H9 (cell line): ENCODE measurements around the gene AVPR2. TPM values are rescaled to one million over a fixed set of nuclear protein-coding genes. Genes with fewer than 3 reads are reported as not detected.

Experiments
- DNase-seq: peaks from one replicate; pipeline ENCODE4 v3.0.0-alpha.2; 2017
- H2AFZ ChIP-seq: one replicate; pipeline ENCODE4 v1.6.1; 2013; ENCODE audit warnings: mild to moderate bottlenecking, low read length, control low read depth, moderate library complexity
- H2AK5ac ChIP-seq: 2 replicates; pipeline ENCODE4 v1.6.1; 2013; ENCODE audit warnings: low read length, control low read depth, mixed read lengths; ENCODE audit not compliant: insufficient read length
- H2BK120ac ChIP-seq: one replicate; pipeline ENCODE4 v1.6.1; 2013; ENCODE audit warnings: low read depth, mild to moderate bottlenecking, low read length, control low read depth, inconsistent platforms; ENCODE audit not compliant: poor library complexity, severe bottlenecking
- H2BK12ac ChIP-seq: 2 replicates; pipeline ENCODE4 v1.6.1; 2013; ENCODE audit warnings: low read length, control low read depth, mixed read lengths, low read depth; ENCODE audit not compliant: insufficient read length
- H2BK15ac ChIP-seq: 2 replicates; pipeline ENCODE4 v1.6.1; 2013; ENCODE audit warnings: low read depth, low read length, control low read depth
- H2BK20ac ChIP-seq: one replicate; pipeline ENCODE4 v1.6.1; 2013; ENCODE audit warnings: low read depth, mild to moderate bottlenecking, low read length, control low read depth, inconsistent platforms; ENCODE audit not compliant: poor library complexity, severe bottlenecking
- H2BK5ac ChIP-seq: 2 replicates; pipeline ENCODE4 v1.6.1; 2013; ENCODE audit warnings: low read length, control low read depth, mixed read lengths; ENCODE audit not compliant: insufficient read length
- H3K14ac ChIP-seq: 2 replicates; pipeline ENCODE4 v1.6.1; 2013; ENCODE audit warnings: low read length, control low read depth; ENCODE audit not compliant: insufficient read depth
- H3K18ac ChIP-seq: 2 replicates; pipeline ENCODE4 v1.6.1; 2013; ENCODE audit warnings: low read depth, mild to moderate bottlenecking, mixed read lengths, low read length, control low read depth; ENCODE audit not compliant: insufficient read length
- H3K23ac ChIP-seq: 2 replicates; pipeline ENCODE4 v1.6.1; 2013; ENCODE audit warnings: low read length, control low read depth, mixed read lengths, low read depth; ENCODE audit not compliant: insufficient read length
- H3K23me2 ChIP-seq: 2 replicates; pipeline ENCODE4 v1.6.1; 2013; ENCODE audit warnings: low read depth, mild to moderate bottlenecking, mixed read lengths, low read length, control low read depth; ENCODE audit not compliant: insufficient read length, poor library complexity, severe bottlenecking
- H3K27ac ChIP-seq: 2 replicates; pipeline ENCODE4 v1.5.1; 2013; ENCODE audit warnings: low read length, control low read depth, mixed read lengths, low read depth; ENCODE audit not compliant: insufficient read length
- H3K27me3 ChIP-seq: 2 replicates; pipeline ENCODE4 v1.6.1; 2013; ENCODE audit warnings: low read length, control low read depth, inconsistent platforms; ENCODE audit not compliant: insufficient read depth
- H3K4ac ChIP-seq: 2 replicates; pipeline ENCODE4 v1.6.1; 2013; ENCODE audit warnings: low read depth, mild to moderate bottlenecking, control low read depth, inconsistent platforms, low read length, moderate library complexity
- H3K4me1 ChIP-seq: 2 replicates; pipeline ENCODE4 v1.6.1; 2013; ENCODE audit warnings: low read length, control low read depth, inconsistent platforms; ENCODE audit not compliant: insufficient read depth
- H3K4me2 ChIP-seq: 2 replicates; pipeline ENCODE4 v1.6.1; 2013; ENCODE audit warnings: low read length, control low read depth, mixed read lengths; ENCODE audit not compliant: insufficient read length, insufficient read depth
- H3K56ac ChIP-seq: 2 replicates; pipeline ENCODE4 v1.6.1; 2013; ENCODE audit warnings: low read depth, mild to moderate bottlenecking, mixed read lengths, low read length, control low read depth; ENCODE audit not compliant: insufficient read length
- H3K79me1 ChIP-seq: 2 replicates; pipeline ENCODE4 v1.6.1; 2013; ENCODE audit warnings: low read depth, mild to moderate bottlenecking, moderate library complexity, low read length, control low read depth, inconsistent platforms; ENCODE audit not compliant: insufficient read depth, poor library complexity, severe bottlenecking
- H3K79me2 ChIP-seq: 2 replicates; pipeline ENCODE4 v1.6.1; 2013; ENCODE audit warnings: low read length, control low read depth, inconsistent platforms; ENCODE audit not compliant: insufficient read depth
- H3K9ac ChIP-seq: 2 replicates; pipeline ENCODE4 v1.6.1; 2013; ENCODE audit warnings: low read length, control low read depth, mixed read lengths; ENCODE audit not compliant: insufficient read length; ENCODE audit errors: extremely low read depth
- H3K9me3 ChIP-seq: one replicate; pipeline ENCODE4 v1.6.1; 2013; ENCODE audit warnings: low read depth, low read length, inconsistent platforms; ENCODE audit not compliant: control insufficient read depth
- H3T11ph ChIP-seq: one replicate; pipeline ENCODE4 v1.6.1; 2013; ENCODE audit warnings: mild to moderate bottlenecking, low read length, control low read depth, inconsistent platforms
- H4K20me1 ChIP-seq: one replicate; pipeline ENCODE4 v1.6.1; 2013; ENCODE audit not compliant: control insufficient read depth, insufficient read length, insufficient read depth
- H4K5ac ChIP-seq: 2 replicates; pipeline ENCODE4 v1.6.1; 2013; ENCODE audit warnings: low read depth, mild to moderate bottlenecking, mixed read lengths, low read length, control low read depth; ENCODE audit not compliant: insufficient read length
- H4K8ac ChIP-seq: replicated peaks from 2 replicates; pipeline ENCODE4 v1.6.1; 2013; ENCODE audit warnings: low read length, control low read depth, mixed read lengths, low read depth; ENCODE audit not compliant: insufficient read length
- H4K91ac ChIP-seq: 2 replicates; pipeline ENCODE4 v1.6.1; 2013; ENCODE audit warnings: low read depth, mild to moderate bottlenecking, moderate library complexity, mixed read lengths, low read length, control low read depth; ENCODE audit not compliant: insufficient read length
- H3K27ac Mint-ChIP-seq, 3 experiments: 2 replicates in 2 of 3; 3 replicates in 1 of 3; pipeline ENCODE4 v1.8.0; 2020 to 2021; ENCODE audit warnings: mixed read lengths in 3 of 3, mild to moderate bottlenecking in 1 of 3, moderate library complexity in 1 of 3
- H3K27me3 Mint-ChIP-seq: 2 replicates; pipeline ENCODE4 v1.8.0; 2021; ENCODE audit warnings: low read depth, mild to moderate bottlenecking, moderate library complexity, mixed read lengths
- H3K36me3 Mint-ChIP-seq, 3 experiments: 2 replicates in 2 of 3; 3 replicates in 1 of 3; pipeline ENCODE4 v1.8.0; 2020 to 2021; ENCODE audit warnings: low read depth in 3 of 3, mixed read lengths in 3 of 3; ENCODE audit not compliant: insufficient read depth in 1 of 3
- H3K4me1 Mint-ChIP-seq, 2 experiments: 2 replicates each; pipeline ENCODE4 v1.8.0; 2020; ENCODE audit warnings: mixed read lengths in 2 of 2
- H3K4me3 Mint-ChIP-seq, 2 experiments: 2 replicates in 1 of 2; 3 replicates in 1 of 2; pipeline ENCODE4 v1.8.0; 2020 to 2021; ENCODE audit warnings: mild to moderate bottlenecking in 2 of 2, mixed read lengths in 2 of 2, moderate library complexity in 1 of 2
- H3K9me3 Mint-ChIP-seq, 2 experiments: 2 replicates in 1 of 2; 3 replicates in 1 of 2; pipeline ENCODE4 v1.8.0; 2020; ENCODE audit warnings: mild to moderate bottlenecking in 2 of 2, mixed read lengths in 2 of 2, moderate library complexity in 1 of 2
- WGBS: extraction: QIAGEN DNeasy Blood & Tissue Kit; methylation state at CpG from one replicate; pipeline ENCODE4 v1.1.7; 2013; ENCODE audit warnings: missing lambda C conversion rate, low lambda C conversion rate, mixed read lengths; ENCODE audit not compliant: insufficient read length; ENCODE audit errors: extremely low coverage; 5-methylcytosine and 5-hydroxymethylcytosine counted together
- total RNA-seq: library from RNA; stranded (reverse); gene quantifications from 2 replicates; pipeline ENCODE4 v1.2.1, GENCODE V29; 2021
- TF ChIP-seq, protein P1 (sequence below): fragments of 200-600 bp; sonication (generic); conservative IDR thresholded peaks from 3 replicates; pipeline ENCODE4 v1.8.0; 2021; ENCODE audit warnings: antibody characterized with exemption, mild to moderate bottlenecking

Gene AVPR2
- total RNA-seq, 1 experiment from 2014 or later, result not detected

DNA sequence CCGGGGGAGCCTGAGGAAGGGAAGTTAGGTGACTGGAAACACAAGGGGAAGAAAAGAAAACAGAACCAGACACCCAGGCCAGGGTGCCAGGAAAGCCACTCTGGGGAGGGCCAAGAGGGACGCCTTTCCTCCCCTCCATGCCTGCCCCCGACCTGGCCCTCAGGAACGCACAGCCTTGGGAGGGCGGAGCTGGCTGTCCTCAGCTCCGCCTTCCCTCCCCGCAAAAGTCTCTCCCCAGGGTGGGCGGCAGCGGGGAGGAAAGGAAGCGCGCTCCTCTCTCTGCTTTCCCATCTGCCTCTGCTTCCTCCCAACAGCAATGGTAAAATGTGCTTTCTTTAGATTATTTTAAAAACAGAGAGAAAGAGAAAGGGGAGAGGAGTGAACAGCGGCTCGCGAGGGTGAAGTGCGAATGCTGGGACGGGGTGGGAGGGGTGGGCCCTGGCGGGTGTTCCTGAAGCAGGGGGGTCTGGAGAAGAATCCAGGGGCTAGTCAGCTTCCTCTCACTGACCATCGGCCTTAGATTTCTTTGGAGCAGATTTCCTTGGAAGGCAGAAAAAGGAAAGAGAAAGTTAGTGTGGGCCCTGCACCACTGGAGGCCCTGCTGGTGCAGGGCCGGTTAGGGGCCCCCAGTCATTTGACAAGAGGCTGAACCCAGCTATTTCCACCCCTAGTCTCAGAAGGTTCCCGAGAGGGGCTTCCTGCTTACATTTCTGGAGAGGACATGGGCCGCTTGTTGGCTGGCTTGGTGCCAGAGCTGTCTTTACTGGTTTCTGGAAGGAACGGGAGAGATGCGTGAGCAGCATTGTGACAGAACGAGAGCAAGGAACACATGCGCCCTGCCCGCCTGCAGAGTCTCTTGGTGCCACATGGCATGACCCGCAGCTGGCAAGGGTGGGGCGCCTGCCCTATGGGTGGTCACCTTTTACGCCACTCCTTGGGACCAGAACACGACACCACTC lies 44.7 kb downstream of the AVPR2 start:
- Histone ChIP-seq H3K4me2 (no peak overlapping the region), H3K27me3 (no peaks in the 10 kb centered on the region), H3T11ph (no peak overlapping the region), H3K23me2 (no peaks in the 10 kb centered on the region), H4K8ac (no peak overlapping the region), H3K4ac (no peak overlapping the region), H3K9me3 (no peaks in the 10 kb centered on the region), H3K56ac (no peak overlapping the region), H4K5ac (no peak overlapping the region), H2BK15ac (no peak overlapping the region), H2BK5ac (no peak overlapping the region), H3K14ac (no peak overlapping the region), H4K20me1 (no peaks in the 10 kb centered on the region), H2BK12ac (no peak overlapping the region), H3K23ac (no peak overlapping the region), H3K27ac (no peak overlapping the region), H3K9ac (no peak overlapping the region), H2AK5ac (no peak overlapping the region), H2BK20ac (no peak overlapping the region), H2BK120ac (no peak overlapping the region), H2AFZ (no peak overlapping the region), H3K4me1 (no peaks in the 10 kb centered on the region), H3K79me1 (no peaks in the 10 kb centered on the region), H4K91ac (no peak overlapping the region), H3K79me2 (no peaks in the 10 kb centered on the region), H3K18ac (peak overlapping the region; percentile 57)
- TF ChIP-seq, protein P1, sequence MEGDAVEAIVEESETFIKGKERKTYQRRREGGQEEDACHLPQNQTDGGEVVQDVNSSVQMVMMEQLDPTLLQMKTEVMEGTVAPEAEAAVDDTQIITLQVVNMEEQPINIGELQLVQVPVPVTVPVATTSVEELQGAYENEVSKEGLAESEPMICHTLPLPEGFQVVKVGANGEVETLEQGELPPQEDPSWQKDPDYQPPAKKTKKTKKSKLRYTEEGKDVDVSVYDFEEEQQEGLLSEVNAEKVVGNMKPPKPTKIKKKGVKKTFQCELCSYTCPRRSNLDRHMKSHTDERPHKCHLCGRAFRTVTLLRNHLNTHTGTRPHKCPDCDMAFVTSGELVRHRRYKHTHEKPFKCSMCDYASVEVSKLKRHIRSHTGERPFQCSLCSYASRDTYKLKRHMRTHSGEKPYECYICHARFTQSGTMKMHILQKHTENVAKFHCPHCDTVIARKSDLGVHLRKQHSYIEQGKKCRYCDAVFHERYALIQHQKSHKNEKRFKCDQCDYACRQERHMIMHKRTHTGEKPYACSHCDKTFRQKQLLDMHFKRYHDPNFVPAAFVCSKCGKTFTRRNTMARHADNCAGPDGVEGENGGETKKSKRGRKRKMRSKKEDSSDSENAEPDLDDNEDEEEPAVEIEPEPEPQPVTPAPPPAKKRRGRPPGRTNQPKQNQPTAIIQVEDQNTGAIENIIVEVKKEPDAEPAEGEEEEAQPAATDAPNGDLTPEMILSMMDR, result no peak
- H3K4me1 Mint-ChIP-seq, result peaks cover 4 to 32% of the 10 kb centered on the region in 2 experiments
- no peak overlapping the region for H3K4me3 Mint-ChIP-seq
- peaks cover 0 to 3% of the 10 kb centered on the region in 2 experiments; a peak in 2 of 5 replicates for H3K9me3 Mint-ChIP-seq
- no peaks in the 10 kb centered on the region for H3K27me3 Mint-ChIP-seq
- no peak for DNase-seq
- peaks cover 39 to 62% (median 61%) of the 10 kb centered on the region in 3 experiments for H3K36me3 Mint-ChIP-seq
- H3K27ac Mint-ChIP-seq, result peak overlapping the region in 2 of 3 experiments; percentile 47 to 92; a peak in 3 of 7 replicates
- no CpG with 5 or more reads among the region's 30 CpGs for WGBS
